Measurements from ENCODE around the gene ITM2C. TPM values are rescaled to one million over a fixed set of nuclear protein-coding genes. Genes with fewer than 3 reads are reported as not detected.

ITM2C gene
- total RNA-seq, 2 experiments from 2014 or later, result 13.0 to 13.6 TPM

- no peak overlapping the region for H3K27ac Mint-ChIP-seq
- H3K36me3 Mint-ChIP-seq (ENCODE audit: low read depth), result no peaks in the 10 kb centered on the region
- no peaks in the 10 kb centered on the region for H3K9me3 Mint-ChIP-seq
- intact Hi-C loops (cut with micrococcal nuclease), result no loop called here
- DNase-seq, result no peak
- no peak overlapping the region for H3K4me3 Mint-ChIP-seq
- CTCF ChIA-PET, result interaction anchor here (0.8 to 3.3 kb wide), 3 partner anchors 12 to 45 kb away, joined by 4 to 14 read pairs (median 4); no protein-coding TSS in a partner anchor
- peaks cover 4% of the 10 kb centered on the region for H3K27me3 Mint-ChIP-seq (ENCODE audit: low read depth)
- H3K4me1 Mint-ChIP-seq (ENCODE audit: low read depth), result peaks cover 40% of the 10 kb centered on the region
These were observed 4.5 kb downstream of the ITM2C start for GRCh38 chr2:230868947-230869913.

GRCh38 chr2:230869914-230870543 is 5.3 kb downstream of the ITM2C start:
- Mint-ChIP-seq H3K4me1 (ENCODE audit: low read depth) (peaks cover 42% of the 10 kb centered on the region), H3K27me3 (ENCODE audit: low read depth) (peaks cover 2% of the 10 kb centered on the region), H3K9me3 (no peaks in the 10 kb centered on the region), H3K36me3 (ENCODE audit: low read depth) (no peaks in the 10 kb centered on the region), H3K4me3 (no peak overlapping the region), H3K27ac (no peak overlapping the region)
- no peak for DNase-seq
- intact Hi-C loops (cut with micrococcal nuclease), result no loop called here
- CTCF ChIA-PET, result interaction anchor here (0.8 to 1.6 kb wide), 2 partner anchors 46 kb away, joined by 4 read pairs; no protein-coding TSS in a partner anchor

- Mint-ChIP-seq H3K4me1 (ENCODE audit: low read depth) (peaks cover 42% of the 10 kb centered on the region), H3K36me3 (ENCODE audit: low read depth) (no peaks in the 10 kb centered on the region), H3K27ac (no peak overlapping the region), H3K27me3 (ENCODE audit: low read depth) (peaks cover 2% of the 10 kb centered on the region), H3K9me3 (no peaks in the 10 kb centered on the region), H3K4me3 (no peak overlapping the region)
- CTCF ChIA-PET, result interaction anchor here (0.7 to 0.8 kb wide), 3 partner anchors 22 to 46 kb away, joined by 3 to 4 read pairs (median 4); no protein-coding TSS in a partner anchor
- intact Hi-C loops (cut with micrococcal nuclease), result no loop called here
- no peak for DNase-seq
These were observed 6.0 kb downstream of the ITM2C start for GRCh38 chr2:230870544-230871360.

- CTCF ChIA-PET, result interaction anchor here (0.7 to 1.1 kb wide), 2 partner anchors 23 to 113 kb away, joined by 3 read pairs; no protein-coding TSS in a partner anchor
- Mint-ChIP-seq H3K27ac (no peak overlapping the region), H3K4me3 (no peak overlapping the region), H3K9me3 (no peaks in the 10 kb centered on the region), H3K27me3 (ENCODE audit: low read depth) (peaks cover 2% of the 10 kb centered on the region), H3K4me1 (ENCODE audit: low read depth) (peaks cover 37% of the 10 kb centered on the region), H3K36me3 (ENCODE audit: low read depth) (no peaks in the 10 kb centered on the region)
- intact Hi-C loops (cut with micrococcal nuclease), result no loop called here
- no peak for DNase-seq
These were observed 6.8 kb downstream of the ITM2C start for GRCh38 chr2:230871361-230872150.

GRCh38 chr2:230872151-230872967 is 7.6 kb downstream of the ITM2C start:
- intact Hi-C loops (cut with micrococcal nuclease), result no loop called here
- no peak overlapping the region for H3K27ac Mint-ChIP-seq
- H3K9me3 Mint-ChIP-seq, result no peaks in the 10 kb centered on the region
- no peaks in the 10 kb centered on the region for H3K36me3 Mint-ChIP-seq (ENCODE audit: low read depth)
- no peaks in the 10 kb centered on the region for H3K27me3 Mint-ChIP-seq (ENCODE audit: low read depth)
- H3K4me3 Mint-ChIP-seq, result no peak overlapping the region
- CTCF ChIA-PET, result interaction anchor here (0.7 to 1.2 kb wide), 3 partner anchors 24 to 112 kb away, joined by 3 read pairs; no protein-coding TSS in a partner anchor
- no peak for DNase-seq
- H3K4me1 Mint-ChIP-seq (ENCODE audit: low read depth), result peaks cover 33% of the 10 kb centered on the region

GRCh38 chr2:230872968-230873660 is 8.4 kb downstream of the ITM2C start:
- H3K4me3 Mint-ChIP-seq, result no peak overlapping the region
- no peak overlapping the region for H3K27ac Mint-ChIP-seq
- H3K36me3 Mint-ChIP-seq (ENCODE audit: low read depth), result no peaks in the 10 kb centered on the region
- H3K4me1 Mint-ChIP-seq (ENCODE audit: low read depth), result peaks cover 37% of the 10 kb centered on the region
- CTCF ChIA-PET, result interaction anchor here (0.7 to 1.2 kb wide), 3 partner anchors 25 to 111 kb away, joined by 3 read pairs; no protein-coding TSS in a partner anchor
- no peak for DNase-seq
- H3K9me3 Mint-ChIP-seq, result no peaks in the 10 kb centered on the region
- intact Hi-C loops (cut with micrococcal nuclease), result loop anchor here (1.0 kb wide), 1 partner anchor 8 kb away; no protein-coding TSS in a partner anchor
- H3K27me3 Mint-ChIP-seq (ENCODE audit: low read depth), result no peaks in the 10 kb centered on the region

GRCh38 chr2:230873661-230874401 is 9.1 kb downstream of the ITM2C start:
- Mint-ChIP-seq H3K27ac (no peak overlapping the region), H3K4me3 (no peak overlapping the region), H3K27me3 (ENCODE audit: low read depth) (no peaks in the 10 kb centered on the region), H3K4me1 (ENCODE audit: low read depth) (peaks cover 37% of the 10 kb centered on the region), H3K9me3 (no peaks in the 10 kb centered on the region), H3K36me3 (ENCODE audit: low read depth) (no peaks in the 10 kb centered on the region)
- intact Hi-C loops (cut with micrococcal nuclease), result loop anchor here (1.0 kb wide), 1 partner anchor 9 kb away; no protein-coding TSS in a partner anchor
- DNase-seq, result no peak
- CTCF ChIA-PET, result no interaction called here

- Mint-ChIP-seq H3K27me3 (ENCODE audit: low read depth) (no peaks in the 10 kb centered on the region), H3K4me3 (no peak overlapping the region), H3K27ac (no peak overlapping the region), H3K36me3 (ENCODE audit: low read depth) (no peaks in the 10 kb centered on the region), H3K9me3 (no peaks in the 10 kb centered on the region), H3K4me1 (ENCODE audit: low read depth) (peaks cover 37% of the 10 kb centered on the region)
- CTCF ChIA-PET, result no interaction called here
- intact Hi-C loops (cut with micrococcal nuclease), result no loop called here
- DNase-seq, result no peak
These were observed 9.7 kb downstream of the ITM2C start for GRCh38 chr2:230874456-230874855.

GRCh38 chr2:230874876-230875275 is 10.1 kb downstream of the ITM2C start:
- CTCF ChIA-PET, result no interaction called here
- Mint-ChIP-seq H3K27me3 (ENCODE audit: low read depth) (no peaks in the 10 kb centered on the region), H3K9me3 (no peaks in the 10 kb centered on the region), H3K27ac (no peak overlapping the region), H3K4me3 (no peak overlapping the region), H3K36me3 (ENCODE audit: low read depth) (no peaks in the 10 kb centered on the region), H3K4me1 (ENCODE audit: low read depth) (peaks cover 37% of the 10 kb centered on the region)
- intact Hi-C loops (cut with micrococcal nuclease), result no loop called here
- DNase-seq, result no peak
